ACHN (cell line): ENCODE measurements around the gene SLC25A27.

ENCODE experiments used
- DNase-seq: peaks from one replicate; pipeline ENCODE4 v3.0.0-alpha.2; 2015
- in situ Hi-C: cut with HindIII; loops from 2 replicates; pipeline ENCODE4 v1.10.0; 2017; ENCODE audit warnings: low sequenced_read_pairs, low pct_ligation_motif_present, low pct_unique_long_range_greater_than_20kb

SLC25A27 gene, protein sequence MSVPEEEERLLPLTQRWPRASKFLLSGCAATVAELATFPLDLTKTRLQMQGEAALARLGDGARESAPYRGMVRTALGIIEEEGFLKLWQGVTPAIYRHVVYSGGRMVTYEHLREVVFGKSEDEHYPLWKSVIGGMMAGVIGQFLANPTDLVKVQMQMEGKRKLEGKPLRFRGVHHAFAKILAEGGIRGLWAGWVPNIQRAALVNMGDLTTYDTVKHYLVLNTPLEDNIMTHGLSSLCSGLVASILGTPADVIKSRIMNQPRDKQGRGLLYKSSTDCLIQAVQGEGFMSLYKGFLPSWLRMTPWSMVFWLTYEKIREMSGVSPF

DNA sequence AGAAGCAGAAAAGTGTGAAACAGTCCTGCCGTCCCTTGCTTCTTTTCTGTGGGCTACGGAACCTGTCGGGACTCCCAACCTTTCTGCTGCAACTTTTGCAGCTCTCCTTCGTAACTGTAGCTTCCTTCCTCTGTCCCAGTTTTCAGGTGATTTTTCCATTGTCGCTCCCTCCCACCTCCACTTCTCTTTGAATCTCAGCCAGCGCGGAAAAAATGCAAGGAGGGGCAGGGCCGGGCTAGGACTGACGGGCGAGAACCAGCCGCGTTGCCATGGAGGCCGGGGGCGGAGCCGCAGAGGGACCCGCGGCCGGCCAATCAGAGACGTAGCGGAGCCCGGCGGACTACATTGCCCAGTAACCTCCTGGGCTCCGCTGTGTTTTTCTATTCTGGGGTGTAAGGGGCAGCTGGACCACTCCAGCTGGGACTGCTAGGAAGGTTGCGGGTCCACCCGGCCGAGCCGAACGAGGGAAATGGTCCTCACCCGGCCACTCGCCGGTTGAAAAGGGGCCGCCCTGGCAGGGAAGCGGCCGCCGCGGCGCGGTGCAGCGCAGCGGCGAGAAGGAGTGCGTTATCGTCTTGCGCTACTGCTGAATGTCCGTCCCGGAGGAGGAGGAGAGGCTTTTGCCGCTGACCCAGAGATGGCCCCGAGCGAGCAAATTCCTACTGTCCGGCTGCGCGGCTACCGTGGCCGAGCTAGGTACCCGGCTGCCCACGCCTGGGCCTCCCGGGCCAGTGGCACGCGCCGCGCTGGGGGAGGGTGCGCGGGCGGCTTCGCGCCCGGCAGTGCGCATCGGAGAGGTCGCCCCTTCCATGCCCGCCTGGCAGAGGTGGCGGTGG lies at the start of gene SLC25A27, which contains the start of gene CYP39A1:
SLC25A27 (plus strand) TSS at position 373 of the 836 bp plus-strand sequence; CDS start at position 591, 218 bp downstream.
CYP39A1 (minus strand) TSS at position 216 of the 836 bp plus-strand sequence. CDS start 236 bp downstream, outside the sequence.
- in situ Hi-C loops = no loop called here
- DNase-seq = peak; percentile 77

DNA sequence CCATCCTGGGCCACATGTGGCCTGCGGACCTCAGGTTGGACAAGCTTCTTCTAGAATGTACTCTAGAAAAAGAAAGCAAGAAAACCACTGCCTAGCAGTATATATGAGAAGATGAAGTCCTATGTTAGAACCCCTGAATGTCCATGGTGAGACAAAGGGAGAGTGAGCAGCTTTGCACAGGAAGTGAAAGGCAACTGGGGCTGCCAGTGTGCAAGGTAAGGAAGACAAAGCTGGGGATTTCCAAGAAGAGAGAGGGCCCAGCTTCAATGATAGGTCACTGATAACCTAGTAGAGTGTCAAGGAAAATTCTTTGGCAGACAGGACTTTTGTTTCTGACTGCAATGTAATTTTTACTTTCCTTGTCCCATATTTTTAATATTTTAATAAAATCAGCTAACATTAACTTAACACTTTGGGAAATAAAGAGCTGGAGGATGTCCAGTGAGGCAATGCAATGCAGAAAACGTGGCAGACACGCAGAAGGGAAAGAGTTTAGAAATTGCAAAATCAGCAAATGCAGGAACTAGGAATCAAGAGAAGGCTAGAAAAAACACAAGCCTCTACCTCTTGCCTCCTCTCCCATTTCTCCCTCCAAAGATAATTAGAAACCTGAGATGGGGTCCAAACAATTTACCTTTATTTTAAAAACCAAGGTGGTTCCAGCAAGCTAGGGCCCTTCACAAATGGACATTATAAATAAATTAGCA lies 47.5 kb upstream of the SLC25A27 start:
- no peak for DNase-seq
- in situ Hi-C loops = no loop called here

GRCh38 chr6:46606338-46606737 lies 46.4 kb upstream of the SLC25A27 start:
- in situ Hi-C loops = no loop called here
- no peak for DNase-seq

GRCh38 chr6:46610862-46611553 lies 41.8 kb upstream of the SLC25A27 start:
- no peak for DNase-seq
- in situ Hi-C loops = no loop called here

DNA sequence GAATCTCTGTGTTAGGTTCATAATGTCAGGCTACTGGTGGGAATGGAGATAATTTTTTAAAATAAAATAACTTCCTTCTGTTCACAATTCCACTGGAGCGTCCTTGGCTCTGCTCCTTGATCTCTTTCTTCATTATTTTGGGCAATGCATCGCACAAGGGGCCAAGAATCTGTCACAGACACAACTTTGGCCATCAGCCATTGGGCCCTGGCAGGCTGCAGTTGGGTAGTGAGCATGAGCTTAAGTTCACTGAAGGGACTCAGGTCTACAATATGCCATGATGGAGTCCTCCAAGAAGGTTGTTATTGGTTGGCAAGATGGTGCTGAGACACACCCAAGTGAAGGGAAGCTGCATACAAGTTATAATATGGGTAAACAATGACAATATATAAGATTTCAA lies 40.1 kb upstream of the SLC25A27 start:
- in situ Hi-C loops = no loop called here
- DNase-seq = no peak

DNA sequence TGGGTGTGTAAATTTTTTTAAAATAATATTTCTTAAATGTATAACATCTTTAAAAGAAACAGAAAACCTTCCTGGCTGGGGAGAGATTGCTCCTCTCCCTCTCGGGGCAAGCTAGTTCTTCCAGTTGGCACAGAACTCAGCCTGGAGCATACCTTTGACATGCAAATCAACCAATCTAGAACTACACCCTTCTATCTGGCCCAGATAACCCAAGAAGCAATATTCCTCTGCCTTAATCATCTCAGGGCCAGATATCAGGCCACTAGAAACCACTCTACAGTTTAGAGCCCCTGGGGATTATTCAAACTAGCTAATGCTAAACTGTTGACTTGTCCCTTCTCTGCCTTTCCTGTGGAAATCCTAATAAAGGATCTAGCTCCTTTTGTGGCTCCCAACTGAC lies 34.0 kb upstream of the SLC25A27 start:
- DNase-seq = no peak
- in situ Hi-C loops = no loop called here

DNA sequence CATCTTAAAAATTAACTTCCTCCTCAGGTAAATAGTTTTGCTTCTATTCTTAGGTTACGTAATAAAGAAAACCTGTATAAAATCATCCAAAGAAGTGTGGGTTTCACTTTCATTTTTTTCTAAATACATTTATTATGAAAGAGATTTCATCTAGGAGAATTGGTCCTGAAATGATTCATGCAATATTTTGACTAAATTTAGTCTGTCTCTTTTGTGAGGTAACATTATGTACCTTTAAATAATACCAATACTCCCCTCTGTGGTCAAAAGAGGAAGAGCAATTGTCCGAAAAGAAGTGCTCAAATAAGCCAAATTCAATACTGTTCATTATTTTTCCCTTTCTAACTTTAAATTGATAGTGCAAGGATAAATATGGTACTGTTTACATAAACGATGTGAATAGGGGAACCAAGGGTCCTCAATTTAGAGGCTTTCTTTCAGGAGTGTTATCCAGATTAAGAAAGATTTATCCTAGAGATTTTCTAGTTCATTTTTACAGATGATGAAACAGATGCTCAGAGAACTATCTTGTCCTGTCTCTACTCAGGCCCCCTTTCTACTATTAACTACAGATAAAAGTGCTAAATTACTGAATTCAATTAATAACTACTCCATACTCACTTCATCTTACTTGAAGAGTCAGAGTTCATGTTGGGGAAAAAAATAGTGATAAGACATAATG lies 26.4 kb upstream of the SLC25A27 start:
- DNase-seq = peak; percentile 22
- in situ Hi-C loops = no loop called here

DNA sequence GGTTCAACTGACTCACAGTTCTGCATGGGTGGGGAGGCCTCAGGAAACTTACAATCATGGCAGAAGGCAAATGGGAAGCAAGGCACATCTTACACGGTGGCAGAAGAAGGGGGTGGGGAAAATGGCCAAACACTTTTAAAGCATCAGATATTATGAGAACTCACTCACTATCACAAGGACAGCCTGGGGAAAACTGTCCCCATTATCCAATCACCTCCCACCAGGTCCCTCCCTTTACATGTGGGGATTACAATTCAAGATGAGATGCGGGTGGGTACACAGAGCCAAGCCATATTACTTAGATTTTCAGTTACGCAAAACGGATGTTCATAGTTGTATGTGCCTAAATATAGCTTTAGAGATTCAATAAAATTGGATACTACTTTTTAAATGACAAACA lies 25.8 kb upstream of the SLC25A27 start:
- in situ Hi-C loops = no loop called here

GRCh38 chr6:46628498-46628897 lies 24.3 kb upstream of the SLC25A27 start:
- in situ Hi-C loops = no loop called here
- DNase-seq = no peak

More for the DNA sequence above, 25.8 kb upstream of the SLC25A27 start:
- DNase-seq = no peak

GRCh38 chr6:46628976-46629375 lies 23.8 kb upstream of the SLC25A27 start:
- DNase-seq = no peak
- in situ Hi-C loops = no loop called here

DNA sequence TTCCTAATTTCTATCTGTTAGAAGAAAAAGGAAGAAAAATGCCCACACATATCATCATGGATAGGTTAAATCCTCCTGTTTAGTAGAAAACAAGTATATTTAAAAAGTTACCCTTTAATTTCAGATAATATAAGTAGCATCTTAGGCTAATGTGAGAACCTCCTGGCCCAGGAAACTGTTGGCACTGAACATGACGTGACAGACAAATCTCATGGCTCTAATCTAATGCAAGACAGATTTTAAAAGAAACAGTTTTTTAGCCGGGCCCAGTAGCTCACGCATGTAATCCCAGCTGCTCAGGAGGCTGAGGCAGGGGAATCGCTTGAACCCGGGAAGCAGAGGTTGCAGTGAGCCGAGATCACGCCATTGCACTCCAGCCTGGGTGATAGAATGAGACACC lies 23.1 kb upstream of the SLC25A27 start:
- in situ Hi-C loops = no loop called here
- no peak for DNase-seq

GRCh38 chr6:46632053-46632452 lies 20.7 kb upstream of the SLC25A27 start:
- in situ Hi-C loops = no loop called here
- DNase-seq = no peak

GRCh38 chr6:46635462-46635861 lies 17.3 kb upstream of the SLC25A27 start:
- in situ Hi-C loops = no loop called here
- DNase-seq = no peak

- in situ Hi-C loops = no loop called here
- no peak for DNase-seq
Observed at GRCh38 chr6:46637145-46637544, 15.6 kb upstream of the SLC25A27 start.

DNA sequence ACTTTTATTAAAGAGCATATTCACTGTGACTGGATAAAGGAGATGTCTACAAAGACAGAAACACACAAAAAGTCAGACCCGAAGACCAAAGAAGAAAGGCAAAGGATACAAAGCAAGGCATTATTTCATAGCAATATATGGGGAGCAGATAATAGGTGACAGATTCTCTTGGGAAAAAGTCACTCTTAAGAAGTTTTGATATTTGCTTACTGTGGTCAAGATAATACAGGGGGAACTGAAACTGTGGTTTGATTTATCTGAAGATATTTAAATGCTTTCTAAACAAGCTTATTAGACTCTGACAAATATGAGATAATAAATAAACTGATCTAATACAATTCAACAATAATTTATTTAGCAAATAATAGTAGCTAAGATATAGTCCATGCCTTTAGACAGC lies 14.8 kb upstream of the SLC25A27 start:
- no peak for DNase-seq
- in situ Hi-C loops = no loop called here

GRCh38 chr6:46638650-46639049 lies 14.1 kb upstream of the SLC25A27 start:
- in situ Hi-C loops = no loop called here
- DNase-seq = no peak

- in situ Hi-C loops = no loop called here
- DNase-seq = no peak
Observed at GRCh38 chr6:46642928-46643751, 9.6 kb upstream of the SLC25A27 start.
